GM23338 (cell line): ENCODE results near the gene RBM45. TPM values are rescaled to one million over a fixed set of nuclear protein-coding genes. Genes with fewer than 3 reads are reported as not detected.

ENCODE experiments used
- ATAC-seq: fragments of 200-7000 bp; cut with Tn5 transposase; 3 replicates; pipeline ENCODE4 v1.9.1; 2020
- DNase-seq: peaks from one replicate; pipeline ENCODE4 v3.0.0-alpha.2; 2015; ENCODE audit warnings: low spot score
- H2AFZ ChIP-seq: fragments of 200-600 bp; sonication (generic); 2 replicates; pipeline ENCODE4 v1.8.0; 2016; ENCODE audit warnings: antibody characterized with exemption, mild to moderate bottlenecking, moderate library complexity
- H3F3A ChIP-seq: fragments of 200-600 bp; sonication (generic); replicated peaks from 2 replicates; pipeline ENCODE4 v1.8.0; 2017; ENCODE audit warnings: antibody characterized with exemption, mixed run types, low read depth
- H3K27ac ChIP-seq: fragments of 200-600 bp; sonication (generic); 2 replicates; pipeline ENCODE4 v1.6.1; 2016; ENCODE audit warnings: low read depth
- H3K27me3 ChIP-seq: fragments of 200-600 bp; sonication (generic); 2 replicates; pipeline ENCODE4 v1.8.0; 2016; ENCODE audit warnings: mild to moderate bottlenecking, mixed run types, moderate library complexity; ENCODE audit not compliant: insufficient read depth
- H3K36me3 ChIP-seq: fragments of 200-600 bp; sonication (generic); 2 replicates; pipeline ENCODE4 v1.8.0; 2016; ENCODE audit warnings: mild to moderate bottlenecking; ENCODE audit not compliant: insufficient read depth
- H3K4me1 ChIP-seq: fragments of 200-600 bp; sonication (generic); 2 replicates; pipeline ENCODE4 v1.8.0; 2016; ENCODE audit warnings: mild to moderate bottlenecking, moderate library complexity; ENCODE audit not compliant: insufficient read depth
- H3K4me2 ChIP-seq: fragments of 200-600 bp; sonication (generic); 2 replicates; pipeline ENCODE4 v1.7.1; 2017; ENCODE audit warnings: mixed run types
- H3K4me3 ChIP-seq: fragments of 200-600 bp; sonication (generic); 2 replicates; pipeline ENCODE4 v1.6.1; 2016; ENCODE audit warnings: mixed run types
- H3K79me2 ChIP-seq: fragments of 200-600 bp; sonication (generic); replicated peaks from 2 replicates; pipeline ENCODE4 v1.8.0; 2017; ENCODE audit warnings: mild to moderate bottlenecking; ENCODE audit not compliant: insufficient read depth
- H3K9me2 ChIP-seq: fragments of 200-600 bp; sonication (generic); 2 replicates; pipeline ENCODE4 v1.8.0; 2017; ENCODE audit not compliant: insufficient read depth
- H4K20me1 ChIP-seq: fragments of 200-600 bp; sonication (generic); replicated peaks from 2 replicates; pipeline ENCODE4 v1.8.0; 2017; ENCODE audit warnings: mild to moderate bottlenecking; ENCODE audit not compliant: insufficient read depth
- H3K27ac Mint-ChIP-seq: 2 replicates; pipeline ENCODE4 v1.8.0; 2020; ENCODE audit warnings: inconsistent platforms, mild to moderate bottlenecking, moderate library complexity, mixed read lengths
- H3K27me3 Mint-ChIP-seq: 3 replicates; pipeline ENCODE4 v1.8.0; 2022; ENCODE audit warnings: low read depth, mild to moderate bottlenecking, moderate library complexity, mixed read lengths, inconsistent platforms; ENCODE audit not compliant: insufficient read depth, poor library complexity
- H3K36me3 Mint-ChIP-seq: 3 replicates; pipeline ENCODE4 v1.8.0; 2021; ENCODE audit warnings: low read depth, mild to moderate bottlenecking, inconsistent platforms, moderate library complexity, mixed read lengths
- H3K4me1 Mint-ChIP-seq: 3 replicates; pipeline ENCODE4 v1.8.0; 2020; ENCODE audit warnings: mild to moderate bottlenecking, inconsistent platforms, mixed read lengths
- H3K4me3 Mint-ChIP-seq: 3 replicates; pipeline ENCODE4 v1.8.0; 2021; ENCODE audit warnings: moderate library complexity, mild to moderate bottlenecking, inconsistent platforms, mixed read lengths
- H3K9me3 Mint-ChIP-seq: 3 replicates; pipeline ENCODE4 v1.8.0; 2020; ENCODE audit warnings: moderate library complexity, mild to moderate bottlenecking, inconsistent platforms, mixed read lengths
- CREB1 ChIP-seq: fragments of 250-450 bp; sonication (Bioruptor Pico); IDR thresholded peaks from 2 replicates; pipeline ENCODE4 v1.5.0; 2020; ENCODE audit warnings: low read depth, mild to moderate bottlenecking, moderate library complexity
- CTCF ChIP-seq, 2 experiments: fragments of 200-600 bp in 1 of 2; sonication (generic) in 1 of 2; conservative IDR thresholded peaks; 2 replicates each; pipeline versions ENCODE4 v1.5.1 to v1.6.1; 2016 to 2017; ENCODE audit warnings: antibody characterized with exemption in 2 of 2, low read depth in 2 of 2, mild to moderate bottlenecking in 2 of 2, moderate library complexity in 1 of 2
- ETS1 ChIP-seq: IDR thresholded peaks from 2 replicates; pipeline ENCODE4 v1.6.1; 2016; ENCODE audit warnings: antibody characterized with exemption
- EZH2phosphoT487 ChIP-seq: fragments of 200-600 bp; sonication (generic); IDR thresholded peaks from one replicate; pipeline ENCODE4 v1.8.1; 2018; ENCODE audit warnings: antibody characterized with exemption; ENCODE audit not compliant: unreplicated experiment
- JUNB ChIP-seq: IDR thresholded peaks from one replicate; pipeline ENCODE4 v1.6.1; 2016; ENCODE audit warnings: antibody characterized with exemption; ENCODE audit not compliant: unreplicated experiment
- NANOG ChIP-seq: IDR thresholded peaks from 2 replicates; pipeline ENCODE4 v1.6.1; 2016; ENCODE audit warnings: antibody characterized with exemption, borderline replicate concordance
- REST ChIP-seq: IDR thresholded peaks from one replicate; pipeline ENCODE4 v1.6.1; 2018; ENCODE audit warnings: antibody characterized with exemption; ENCODE audit not compliant: unreplicated experiment
- STAT1 ChIP-seq: IDR thresholded peaks from one replicate; pipeline ENCODE4 v1.6.1; 2016; ENCODE audit warnings: antibody characterized with exemption; ENCODE audit not compliant: unreplicated experiment
- ZNF114 ChIP-seq: fragments of 250-450 bp; sonication (Bioruptor Pico); IDR thresholded peaks from 2 replicates; pipeline ENCODE4 v1.5.0; 2020; ENCODE audit warnings: mild to moderate bottlenecking, moderate library complexity
- ZNF331 ChIP-seq: fragments of 250-450 bp; sonication (Bioruptor Pico); IDR thresholded peaks from 2 replicates; pipeline ENCODE4 v1.5.0; 2020; ENCODE audit warnings: low read depth, mild to moderate bottlenecking, moderate library complexity
- polyA plus RNA-seq: library from polyadenylated mRNA; unstranded; fragments of >200 nt; fragmentation: Nextera tagmentation; extraction: Ambion mirVana; gene quantifications from 2 replicates; pipeline ENCODE4 v1.2.1, GENCODE V29; 2016
- total RNA-seq: library from RNA; depleted of rRNA; stranded (reverse); fragments of >200 nt; shearing (Covaris generic); gene quantifications from 2 replicates; pipeline ENCODE4 v1.2.3, GENCODE V29; 2014
- TF ChIP-seq, protein P1 (sequence below): fragments of 250-450 bp; sonication (Bioruptor Pico); IDR thresholded peaks from 2 replicates; pipeline ENCODE4 v1.5.0; 2020; ENCODE audit warnings: mild to moderate bottlenecking, moderate library complexity

RBM45 gene
- total and polyA plus RNA-seq, 2 experiments from 2014 or later: 15.8 to 17.1 TPM

DNA sequence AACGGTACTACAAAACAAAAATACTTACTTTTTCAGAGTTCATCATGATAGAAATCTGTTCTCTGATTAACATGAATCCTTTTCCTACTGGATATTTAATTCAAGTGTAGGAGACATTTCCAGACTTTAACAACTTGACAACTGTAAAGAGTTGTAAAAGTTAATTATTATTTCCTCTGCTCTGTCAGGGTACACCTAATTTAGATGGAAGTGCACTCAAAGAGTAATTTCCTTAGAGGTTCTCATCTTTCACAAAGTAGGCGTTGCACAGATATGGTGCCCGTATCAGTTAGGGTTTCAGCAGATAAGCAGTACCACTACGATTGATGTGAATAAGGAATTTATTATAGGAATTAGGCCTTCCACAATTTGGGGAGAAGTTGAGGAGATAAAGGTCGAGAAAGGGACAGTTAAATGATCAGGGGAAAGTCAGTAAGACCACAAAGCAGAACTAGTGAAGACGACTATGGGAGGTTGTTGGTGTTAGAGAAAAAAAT is 23.4 kb upstream of the RBM45 start (continued):
- TF ChIP-seq CTCF (conservative IDR thresholded peaks at IDR 0.05; ENCODE audit: low read depth in 2 of 2) (no peak), CREB1 (CRISPR knock-in tag) (no peak), STAT1 (no peak), NANOG (no peak), ETS1 (no peak), ZNF114 (CRISPR knock-in tag) (no peak), EZH2phosphoT487 (no peak), REST (no peak)

GRCh38 chr2:178093471-178093870 is 18.8 kb upstream of the RBM45 start:
- H3K79me2 ChIP-seq: no peaks in the 10 kb centered on the region
- Mint-ChIP-seq H3K27ac (no peak overlapping the region), H3K36me3 (no peaks in the 10 kb centered on the region), H3K4me1 (no peaks in the 10 kb centered on the region), H3K4me3 (no peak overlapping the region), H3K27me3 (no peaks in the 10 kb centered on the region), H3K9me3 (peaks cover 6% of the 10 kb centered on the region; the same call in 2 of the 3 replicates)
- no peak overlapping the region for H3K4me2 ChIP-seq
- no peaks in the 10 kb centered on the region for H4K20me1 ChIP-seq
- H3K36me3 ChIP-seq: no peaks in the 10 kb centered on the region
- H2AFZ ChIP-seq: no peak overlapping the region
- no peaks in the 10 kb centered on the region for H3K4me1 ChIP-seq
- no peak for ATAC-seq
- no peaks in the 10 kb centered on the region for H3F3A ChIP-seq
- no peak overlapping the region for H3K4me3 ChIP-seq
- DNase-seq: no peak
- peaks cover 7% of the 10 kb centered on the region; the same call in 1 of the 2 replicates for H3K9me2 ChIP-seq
- H3K27ac ChIP-seq: no peak overlapping the region
- no peaks in the 10 kb centered on the region for H3K27me3 ChIP-seq
- TF ChIP-seq ZNF114 (CRISPR knock-in tag) (no peak), JUNB (no peak), ZNF331 (CRISPR knock-in tag) (no peak)
- TF ChIP-seq, protein P1, sequence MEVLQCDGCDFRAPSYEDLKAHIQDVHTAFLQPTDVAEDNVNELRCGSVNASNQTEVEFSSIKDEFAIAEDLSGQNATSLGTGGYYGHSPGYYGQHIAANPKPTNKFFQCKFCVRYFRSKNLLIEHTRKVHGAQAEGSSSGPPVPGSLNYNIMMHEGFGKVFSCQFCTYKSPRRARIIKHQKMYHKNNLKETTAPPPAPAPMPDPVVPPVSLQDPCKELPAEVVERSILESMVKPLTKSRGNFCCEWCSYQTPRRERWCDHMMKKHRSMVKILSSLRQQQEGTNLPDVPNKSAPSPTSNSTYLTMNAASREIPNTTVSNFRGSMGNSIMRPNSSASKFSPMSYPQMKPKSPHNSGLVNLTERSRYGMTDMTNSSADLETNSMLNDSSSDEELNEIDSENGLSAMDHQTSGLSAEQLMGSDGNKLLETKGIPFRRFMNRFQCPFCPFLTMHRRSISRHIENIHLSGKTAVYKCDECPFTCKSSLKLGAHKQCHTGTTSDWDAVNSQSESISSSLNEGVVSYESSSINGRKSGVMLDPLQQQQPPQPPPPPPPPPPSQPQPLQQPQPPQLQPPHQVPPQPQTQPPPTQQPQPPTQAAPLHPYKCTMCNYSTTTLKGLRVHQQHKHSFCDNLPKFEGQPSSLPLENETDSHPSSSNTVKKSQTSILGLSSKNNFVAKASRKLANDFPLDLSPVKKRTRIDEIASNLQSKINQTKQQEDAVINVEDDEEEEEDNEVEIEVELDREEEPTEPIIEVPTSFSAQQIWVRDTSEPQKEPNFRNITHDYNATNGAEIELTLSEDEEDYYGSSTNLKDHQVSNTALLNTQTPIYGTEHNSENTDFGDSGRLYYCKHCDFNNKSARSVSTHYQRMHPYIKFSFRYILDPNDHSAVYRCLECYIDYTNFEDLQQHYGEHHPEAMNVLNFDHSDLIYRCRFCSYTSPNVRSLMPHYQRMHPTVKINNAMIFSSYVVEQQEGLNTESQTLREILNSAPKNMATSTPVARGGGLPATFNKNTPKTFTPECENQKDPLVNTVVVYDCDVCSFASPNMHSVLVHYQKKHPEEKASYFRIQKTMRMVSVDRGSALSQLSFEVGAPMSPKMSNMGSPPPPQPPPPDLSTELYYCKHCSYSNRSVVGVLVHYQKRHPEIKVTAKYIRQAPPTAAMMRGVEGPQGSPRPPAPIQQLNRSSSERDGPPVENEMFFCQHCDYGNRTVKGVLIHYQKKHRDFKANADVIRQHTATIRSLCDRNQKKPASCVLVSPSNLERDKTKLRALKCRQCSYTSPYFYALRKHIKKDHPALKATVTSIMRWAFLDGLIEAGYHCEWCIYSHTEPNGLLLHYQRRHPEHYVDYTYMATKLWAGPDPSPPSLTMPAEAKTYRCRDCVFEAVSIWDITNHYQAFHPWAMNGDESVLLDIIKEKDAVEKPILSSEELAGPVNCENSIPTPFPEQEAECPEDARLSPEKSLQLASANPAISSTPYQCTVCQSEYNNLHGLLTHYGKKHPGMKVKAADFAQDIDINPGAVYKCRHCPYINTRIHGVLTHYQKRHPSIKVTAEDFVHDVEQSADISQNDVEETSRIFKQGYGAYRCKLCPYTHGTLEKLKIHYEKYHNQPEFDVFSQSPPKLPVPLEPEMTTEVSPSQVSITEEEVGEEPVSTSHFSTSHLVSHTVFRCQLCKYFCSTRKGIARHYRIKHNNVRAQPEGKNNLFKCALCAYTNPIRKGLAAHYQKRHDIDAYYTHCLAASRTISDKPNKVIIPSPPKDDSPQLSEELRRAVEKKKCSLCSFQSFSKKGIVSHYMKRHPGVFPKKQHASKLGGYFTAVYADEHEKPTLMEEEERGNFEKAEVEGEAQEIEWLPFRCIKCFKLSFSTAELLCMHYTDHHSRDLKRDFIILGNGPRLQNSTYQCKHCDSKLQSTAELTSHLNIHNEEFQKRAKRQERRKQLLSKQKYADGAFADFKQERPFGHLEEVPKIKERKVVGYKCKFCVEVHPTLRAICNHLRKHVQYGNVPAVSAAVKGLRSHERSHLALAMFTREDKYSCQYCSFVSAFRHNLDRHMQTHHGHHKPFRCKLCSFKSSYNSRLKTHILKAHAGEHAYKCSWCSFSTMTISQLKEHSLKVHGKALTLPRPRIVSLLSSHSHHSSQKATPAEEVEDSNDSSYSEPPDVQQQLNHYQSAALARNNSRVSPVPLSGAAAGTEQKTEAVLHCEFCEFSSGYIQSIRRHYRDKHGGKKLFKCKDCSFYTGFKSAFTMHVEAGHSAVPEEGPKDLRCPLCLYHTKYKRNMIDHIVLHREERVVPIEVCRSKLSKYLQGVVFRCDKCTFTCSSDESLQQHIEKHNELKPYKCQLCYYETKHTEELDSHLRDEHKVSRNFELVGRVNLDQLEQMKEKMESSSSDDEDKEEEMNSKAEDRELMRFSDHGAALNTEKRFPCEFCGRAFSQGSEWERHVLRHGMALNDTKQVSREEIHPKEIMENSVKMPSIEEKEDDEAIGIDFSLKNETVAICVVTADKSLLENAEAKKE (CRISPR knock-in tag): no peak
